Lower leg skin (tissue), 3 donors: Measurements from ENCODE around the gene ZNF518B.

Experiments used
- CTCF ChIP-seq, 3 donors: fragments of 450-650 bp; IDR thresholded peaks; one replicate each; pipeline ENCODE4 v1.5.1; 2016; ENCODE audit warnings: antibody characterized with exemption in 3 of 3, mild to moderate bottlenecking in 3 of 3, moderate library complexity in 2 of 3
- POLR2A ChIP-seq, 2 donors: fragments of 450-650 bp; IDR thresholded peaks; one replicate each; pipeline ENCODE4 v1.6.1; 2016 to 2017; ENCODE audit warnings: antibody characterized with exemption in 2 of 2, mild to moderate bottlenecking in 1 of 2, moderate library complexity in 1 of 2

GRCh38 chr4:10438924-10439323 lies 18.3 kb downstream of the ZNF518B start:
- TF ChIP-seq CTCF (IDR thresholded peaks at IDR 0.05) (no peak), POLR2A (IDR thresholded peaks at IDR 0.05) (no peak)
